ENCODE results near the gene LYRM2.
"Not testable (repeated sequence)": the region's sequence is repeated elsewhere in the genome, so short reads cannot be mapped to it uniquely, and the experiment has no call there.

DNA sequence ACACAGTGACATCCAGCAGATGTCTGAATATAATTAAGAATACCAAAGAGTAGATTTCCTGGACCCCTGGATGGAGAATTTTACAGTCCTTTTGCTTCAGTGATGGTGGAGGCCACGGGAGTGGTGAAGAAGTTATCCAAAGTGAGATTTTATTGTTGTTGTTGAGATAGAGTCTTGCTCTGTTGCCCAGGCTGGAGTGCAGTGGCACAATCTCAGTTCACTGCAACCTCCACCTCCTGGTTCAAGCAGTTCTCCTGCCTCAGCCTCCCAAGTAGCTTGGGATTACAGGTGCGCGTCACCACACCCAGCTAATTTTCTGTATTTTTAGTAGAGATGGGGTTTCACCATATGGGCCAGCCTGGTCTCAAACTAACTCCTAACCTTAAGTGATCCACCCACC, 3.0 kb upstream of the LYRM2 start:
- not testable (repeated sequence) for TF ChIP-seq POLR2A (IDR thresholded peaks at IDR 0.05; ENCODE audit: low read length); GATA1 (IDR thresholded peaks at IDR 0.05; ENCODE audit: low read depth, low read length)

All from erythroblast (primary cell).